IPS DF 6.9 (cell line): Measurements from ENCODE around the gene CUX1.

ENCODE experiments used
- DNase-seq: peaks from one replicate; pipeline ENCODE4 v3.0.0-alpha.2; 2013; ENCODE audit warnings: low read depth, low spot score
- H3K27ac ChIP-seq: one replicate; pipeline ENCODE4 v1.5.1; 2013; ENCODE audit warnings: low read length, control low read depth
- H3K27me3 ChIP-seq: 2 replicates; pipeline ENCODE4 v1.6.1; 2013; ENCODE audit warnings: mild to moderate bottlenecking, low read length; ENCODE audit not compliant: control insufficient read depth, insufficient read depth
- H3K36me3 ChIP-seq: 2 replicates; pipeline ENCODE4 v1.6.1; 2013; ENCODE audit warnings: low read length; ENCODE audit not compliant: control insufficient read depth, insufficient read depth
- H3K4me1 ChIP-seq: 2 replicates; pipeline ENCODE4 v1.6.1; 2013; ENCODE audit warnings: low read length; ENCODE audit not compliant: control insufficient read depth, insufficient read depth
- H3K4me3 ChIP-seq: 2 replicates; pipeline ENCODE4 v1.5.1; 2013; ENCODE audit warnings: mild to moderate bottlenecking, low read length
- H3K9me3 ChIP-seq: 2 replicates; pipeline ENCODE4 v1.6.1; 2013; ENCODE audit warnings: low read length, inconsistent platforms; ENCODE audit not compliant: control insufficient read depth, insufficient read depth
- WGBS: extraction: QIAGEN DNeasy Blood & Tissue Kit; methylation state at CpG from one replicate; pipeline ENCODE4 v1.1.7; 2013; ENCODE audit warnings: mixed read lengths, missing lambda C conversion rate; ENCODE audit not compliant: insufficient read length, insufficient coverage; 5-methylcytosine and 5-hydroxymethylcytosine counted together

CUX1 gene

DNA sequence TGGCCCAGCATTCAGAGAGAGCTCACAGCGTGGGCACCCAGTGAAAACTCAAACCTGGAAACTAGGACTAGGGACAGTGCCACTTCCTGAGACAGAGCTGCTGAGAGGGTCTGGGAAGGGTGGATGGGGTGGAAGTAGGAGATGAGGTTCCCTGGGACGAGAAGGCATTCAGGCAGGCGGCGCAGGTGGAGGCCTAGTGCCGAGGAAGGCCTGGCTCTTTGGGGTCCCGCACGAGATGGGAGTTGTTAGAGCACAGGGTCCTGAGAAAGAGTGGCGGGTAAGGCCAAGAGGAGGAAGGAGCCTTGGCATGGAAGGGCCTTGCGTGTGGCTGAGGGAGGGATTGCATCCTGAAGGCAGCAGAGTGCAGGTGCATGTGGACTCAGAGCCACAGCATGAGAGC lies 339.4 kb downstream of the CUX1 start:
- no peaks in the 10 kb centered on the region for H3K36me3 ChIP-seq
- peaks cover 3% of the 10 kb centered on the region; the same call in 1 of the 2 replicates for H3K4me1 ChIP-seq
- DNase-seq: no peak
- H3K27ac ChIP-seq: no peak overlapping the region
- H3K9me3 ChIP-seq: no peaks in the 10 kb centered on the region
- WGBS: no CpG with 5 or more reads among the region's 9 CpGs
- no peak overlapping the region for H3K4me3 ChIP-seq
- H3K27me3 ChIP-seq: no peaks in the 10 kb centered on the region

GRCh38 chr7:102165136-102165535 lies 347.7 kb downstream of the CUX1 start:
- no peak for DNase-seq
- no peaks in the 10 kb centered on the region for H3K4me1 ChIP-seq
- no peaks in the 10 kb centered on the region for H3K27me3 ChIP-seq
- 0 out of 2 replicates have a peak, but pooled peaks cover 2% of the 10 kb centered on the region for H3K36me3 ChIP-seq
- H3K4me3 ChIP-seq: no peak overlapping the region
- no peaks in the 10 kb centered on the region for H3K9me3 ChIP-seq
- no peak overlapping the region for H3K27ac ChIP-seq
- WGBS: no CpG with 5 or more reads among the region's 6 CpGs

- no peaks in the 10 kb centered on the region for H3K4me1 ChIP-seq
- H3K9me3 ChIP-seq: no peaks in the 10 kb centered on the region
- no peak for DNase-seq
- no peak overlapping the region for H3K27ac ChIP-seq
- H3K27me3 ChIP-seq: no peaks in the 10 kb centered on the region
- no CpG with 5 or more reads among the region's 6 CpGs for WGBS
- H3K36me3 ChIP-seq: peaks cover 2% of the 10 kb centered on the region
- H3K4me3 ChIP-seq: no peak overlapping the region
Observed at GRCh38 chr7:102167254-102167653, 349.8 kb downstream of the CUX1 start.

- H3K9me3 ChIP-seq: no peaks in the 10 kb centered on the region
- no peak overlapping the region for H3K27ac ChIP-seq
- H3K4me3 ChIP-seq: no peak overlapping the region
- no peaks in the 10 kb centered on the region for H3K4me1 ChIP-seq
- DNase-seq: no peak
- no peaks in the 10 kb centered on the region for H3K27me3 ChIP-seq
- no CpG with 5 or more reads among the region's 14 CpGs for WGBS
- no peaks in the 10 kb centered on the region; the same call in none of the 2 replicates for H3K36me3 ChIP-seq
Observed at GRCh38 chr7:102169651-102170392, 352.4 kb downstream of the CUX1 start.

- Histone ChIP-seq H3K4me1 (no peaks in the 10 kb centered on the region), H3K27me3 (no peaks in the 10 kb centered on the region), H3K36me3 (no peaks in the 10 kb centered on the region; the same call in none of the 2 replicates), H3K9me3 (no peaks in the 10 kb centered on the region), H3K4me3 (no peak overlapping the region), H3K27ac (no peak overlapping the region)
- DNase-seq: no peak
- WGBS: no CpG with 5 or more reads among the region's 22 CpGs
Observed at GRCh38 chr7:102170393-102170970, 353.1 kb downstream of the CUX1 start.

- no CpG with 5 or more reads among the region's 13 CpGs for WGBS
- H3K27me3 ChIP-seq: no peaks in the 10 kb centered on the region
- no peaks in the 10 kb centered on the region for H3K4me1 ChIP-seq
- H3K4me3 ChIP-seq: no peak overlapping the region
- H3K27ac ChIP-seq: no peak overlapping the region
- no peaks in the 10 kb centered on the region for H3K9me3 ChIP-seq
- DNase-seq: no peak
- H3K36me3 ChIP-seq: peaks cover 6% of the 10 kb centered on the region
Observed at GRCh38 chr7:102173669-102174068, 356.2 kb downstream of the CUX1 start.

GRCh38 chr7:102175423-102176170 lies 358.2 kb downstream of the CUX1 start:
- no peaks in the 10 kb centered on the region for H3K9me3 ChIP-seq
- DNase-seq: no peak
- H3K27me3 ChIP-seq: no peaks in the 10 kb centered on the region
- H3K36me3 ChIP-seq: peaks cover 10% of the 10 kb centered on the region
- WGBS: no CpG with 5 or more reads among the region's 24 CpGs
- no peaks in the 10 kb centered on the region for H3K4me1 ChIP-seq
- no peak overlapping the region for H3K4me3 ChIP-seq
- H3K27ac ChIP-seq: no peak overlapping the region

GRCh38 chr7:102178410-102178809 lies 361.0 kb downstream of the CUX1 start:
- no peak for DNase-seq
- WGBS: no CpG with 5 or more reads among the region's 18 CpGs
- Histone ChIP-seq H3K27ac (no peak overlapping the region), H3K4me1 (no peaks in the 10 kb centered on the region), H3K36me3 (peaks cover 12% of the 10 kb centered on the region), H3K9me3 (no peaks in the 10 kb centered on the region), H3K27me3 (no peaks in the 10 kb centered on the region), H3K4me3 (no peak overlapping the region)

DNA sequence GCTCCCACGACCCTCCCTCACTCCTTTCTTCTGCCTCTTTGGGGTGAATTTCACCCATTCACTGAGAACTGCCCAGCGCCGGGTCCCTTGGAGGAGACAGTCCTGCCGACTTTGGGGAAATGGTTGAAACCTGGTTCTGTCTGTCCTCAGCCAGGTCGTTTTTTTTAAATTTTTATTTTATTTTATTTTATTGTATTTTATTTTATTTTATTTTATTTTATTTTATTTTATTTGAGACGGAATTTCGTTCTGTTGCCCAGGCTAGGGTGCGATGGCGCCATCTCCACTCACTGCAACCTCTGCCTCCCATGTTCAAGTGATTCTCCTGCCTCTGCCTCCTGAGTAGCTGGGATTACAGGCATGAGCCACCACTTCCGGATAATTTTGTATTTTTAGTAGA lies 363.3 kb downstream of the CUX1 start:
- no peak overlapping the region for H3K27ac ChIP-seq
- H3K4me3 ChIP-seq: no peak overlapping the region
- WGBS: no CpG with 5 or more reads among the region's 10 CpGs
- H3K36me3 ChIP-seq: peaks cover 13% of the 10 kb centered on the region
- DNase-seq: no peak
- H3K27me3 ChIP-seq: no peaks in the 10 kb centered on the region
- H3K4me1 ChIP-seq: no peaks in the 10 kb centered on the region
- no peaks in the 10 kb centered on the region for H3K9me3 ChIP-seq

DNA sequence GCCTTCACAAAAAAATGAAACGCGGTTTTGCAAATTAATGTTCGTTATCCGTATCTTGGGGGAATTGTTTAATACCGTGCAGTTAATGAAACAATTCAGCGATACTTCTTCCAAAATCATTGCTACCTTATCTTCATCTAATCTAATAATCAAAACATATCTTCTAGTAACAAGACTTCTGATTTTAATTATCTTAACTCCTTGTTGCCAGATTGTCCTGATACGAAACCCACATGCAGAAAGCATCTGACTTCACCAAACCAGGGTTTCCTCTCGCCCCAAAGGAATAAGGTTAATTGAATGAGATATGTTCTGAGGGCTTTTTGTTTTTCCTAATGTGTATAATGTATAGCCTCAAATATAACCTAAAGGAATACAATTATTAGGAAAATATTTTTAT lies 364.1 kb downstream of the CUX1 start:
- peaks cover 13% of the 10 kb centered on the region for H3K36me3 ChIP-seq
- no peaks in the 10 kb centered on the region for H3K9me3 ChIP-seq
- no peak for DNase-seq
- H3K27me3 ChIP-seq: no peaks in the 10 kb centered on the region
- no peaks in the 10 kb centered on the region for H3K4me1 ChIP-seq
- H3K4me3 ChIP-seq: no peak overlapping the region
- WGBS: 100% methylated on average over 1 of the region's 8 CpGs
- no peak overlapping the region for H3K27ac ChIP-seq
